Measurements from ENCODE around the gene SEMA3C. TPM values are rescaled to one million over a fixed set of nuclear protein-coding genes. Genes with fewer than 3 reads are reported as not detected.

SEMA3C gene
- total RNA-seq, 1 donor from 2014 or later = 148 TPM

DNA sequence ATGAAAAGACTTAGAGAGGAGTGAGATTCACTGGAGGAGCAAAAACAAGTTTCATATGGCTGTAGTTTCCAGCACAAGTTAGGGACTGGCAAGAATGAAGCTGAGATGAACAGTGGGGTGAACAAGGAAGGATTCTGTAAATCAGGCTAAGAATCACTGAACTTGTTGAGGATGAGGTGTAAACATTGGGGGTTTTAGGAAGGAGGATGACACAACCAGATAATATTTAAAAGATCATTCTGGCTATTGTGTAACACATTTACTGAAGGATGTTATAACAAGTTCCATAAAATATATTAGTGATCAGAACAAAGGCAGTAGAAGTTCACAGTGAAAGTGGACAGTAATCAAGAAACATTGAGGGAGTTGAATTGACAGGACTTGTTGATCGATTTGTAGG is 211.5 kb downstream of the SEMA3C start:
- FAIRE-seq = no peak
- no peaks in the 10 kb centered on the region for H3K27me3 Mint-ChIP-seq (ENCODE audit: low read depth, unreplicated experiment)
- Histone ChIP-seq H3K4me3 (ENCODE audit: insufficient read depth, low read depth, low read length) (no peak overlapping the region), H4K20me1 (ENCODE audit: insufficient read depth, low read length) (no peaks in the 10 kb centered on the region), H3K9me3 (ENCODE audit: insufficient read depth, low read depth, low read length) (no peaks in the 10 kb centered on the region), H3K27ac (ENCODE audit: low read depth, low read length) (no peak overlapping the region), H2AFZ (ENCODE audit: low read depth, low read length) (no peak overlapping the region), H3K79me2 (ENCODE audit: insufficient read depth, low read length) (no peaks in the 10 kb centered on the region), H3K4me1 (ENCODE audit: insufficient read depth, low read length) (no peaks in the 10 kb centered on the region), H3K36me3 (ENCODE audit: insufficient read depth, low read length) (no peaks in the 10 kb centered on the region), H3K9ac (ENCODE audit: low read length) (no peak overlapping the region), H3K4me2 (ENCODE audit: low read length) (no peak overlapping the region), H3K27me3 (ENCODE audit: insufficient read depth, low read length) (no peaks in the 10 kb centered on the region)
- peak overlapping the region; percentile 5 for H3K27ac Mint-ChIP-seq (ENCODE audit: unreplicated experiment)
- no peak for DNase-seq (ENCODE audit: low read depth)
- H3K36me3 Mint-ChIP-seq (ENCODE audit: low read depth, unreplicated experiment) = no peaks in the 10 kb centered on the region
- peaks cover 6% of the 10 kb centered on the region for H3K4me1 Mint-ChIP-seq (ENCODE audit: low read depth, unreplicated experiment)
- no peaks in the 10 kb centered on the region for H3K9me3 Mint-ChIP-seq (ENCODE audit: unreplicated experiment)
- H3K4me3 Mint-ChIP-seq (ENCODE audit: unreplicated experiment) = no peak overlapping the region
- TF ChIP-seq, protein P1, sequence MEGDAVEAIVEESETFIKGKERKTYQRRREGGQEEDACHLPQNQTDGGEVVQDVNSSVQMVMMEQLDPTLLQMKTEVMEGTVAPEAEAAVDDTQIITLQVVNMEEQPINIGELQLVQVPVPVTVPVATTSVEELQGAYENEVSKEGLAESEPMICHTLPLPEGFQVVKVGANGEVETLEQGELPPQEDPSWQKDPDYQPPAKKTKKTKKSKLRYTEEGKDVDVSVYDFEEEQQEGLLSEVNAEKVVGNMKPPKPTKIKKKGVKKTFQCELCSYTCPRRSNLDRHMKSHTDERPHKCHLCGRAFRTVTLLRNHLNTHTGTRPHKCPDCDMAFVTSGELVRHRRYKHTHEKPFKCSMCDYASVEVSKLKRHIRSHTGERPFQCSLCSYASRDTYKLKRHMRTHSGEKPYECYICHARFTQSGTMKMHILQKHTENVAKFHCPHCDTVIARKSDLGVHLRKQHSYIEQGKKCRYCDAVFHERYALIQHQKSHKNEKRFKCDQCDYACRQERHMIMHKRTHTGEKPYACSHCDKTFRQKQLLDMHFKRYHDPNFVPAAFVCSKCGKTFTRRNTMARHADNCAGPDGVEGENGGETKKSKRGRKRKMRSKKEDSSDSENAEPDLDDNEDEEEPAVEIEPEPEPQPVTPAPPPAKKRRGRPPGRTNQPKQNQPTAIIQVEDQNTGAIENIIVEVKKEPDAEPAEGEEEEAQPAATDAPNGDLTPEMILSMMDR (IDR thresholded peaks at IDR 0.05; ENCODE audit: insufficient read depth, low read depth, low read length) = no peak

DNA sequence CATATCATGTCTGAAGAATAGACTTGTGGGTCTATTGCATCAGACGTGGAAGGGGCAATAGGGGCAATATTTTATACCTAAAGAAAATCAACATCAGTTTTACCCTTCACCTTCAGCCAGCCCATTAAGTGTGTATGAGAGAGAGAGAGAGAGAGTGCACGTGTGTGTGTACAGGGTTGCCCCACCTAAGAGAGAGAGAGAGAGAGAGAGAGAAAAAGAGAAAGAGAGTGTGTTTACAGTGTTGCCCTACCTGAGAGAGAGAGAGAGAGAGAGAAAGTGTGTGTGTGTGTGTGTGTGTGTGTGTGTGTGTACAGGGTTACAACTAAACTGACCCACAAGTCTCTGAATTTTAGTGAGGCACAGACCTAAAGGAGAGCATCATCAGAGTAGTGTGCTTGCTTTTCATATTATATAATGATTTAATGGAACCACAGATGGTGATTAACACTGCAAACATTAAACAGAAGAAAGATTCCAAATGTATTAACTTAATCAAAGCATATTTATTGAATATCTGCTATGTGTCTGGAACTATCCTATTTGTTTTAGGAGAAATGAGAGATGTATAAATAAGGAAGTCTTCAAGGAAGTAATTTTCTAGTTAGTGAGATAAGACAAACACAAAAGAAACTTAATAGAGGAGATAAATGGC is 213.6 kb downstream of the SEMA3C start:
- Histone ChIP-seq H3K36me3 (ENCODE audit: insufficient read depth, low read length) (no peaks in the 10 kb centered on the region), H3K9ac (ENCODE audit: low read length) (no peak overlapping the region), H3K4me2 (ENCODE audit: low read length) (no peak overlapping the region), H2AFZ (ENCODE audit: low read depth, low read length) (no peak overlapping the region), H3K27ac (ENCODE audit: low read depth, low read length) (no peak overlapping the region), H3K4me3 (ENCODE audit: insufficient read depth, low read depth, low read length) (no peak overlapping the region), H3K79me2 (ENCODE audit: insufficient read depth, low read length) (no peaks in the 10 kb centered on the region), H4K20me1 (ENCODE audit: insufficient read depth, low read length) (no peaks in the 10 kb centered on the region), H3K27me3 (ENCODE audit: insufficient read depth, low read length) (no peaks in the 10 kb centered on the region), H3K9me3 (ENCODE audit: insufficient read depth, low read depth, low read length) (no peaks in the 10 kb centered on the region), H3K4me1 (ENCODE audit: insufficient read depth, low read length) (peaks cover under 1% of the 10 kb centered on the region)
- Mint-ChIP-seq H3K27me3 (ENCODE audit: low read depth, unreplicated experiment) (no peaks in the 10 kb centered on the region), H3K36me3 (ENCODE audit: low read depth, unreplicated experiment) (no peaks in the 10 kb centered on the region), H3K27ac (ENCODE audit: unreplicated experiment) (no peak overlapping the region), H3K4me1 (ENCODE audit: low read depth, unreplicated experiment) (peaks cover 11% of the 10 kb centered on the region), H3K9me3 (ENCODE audit: unreplicated experiment) (no peaks in the 10 kb centered on the region), H3K4me3 (ENCODE audit: unreplicated experiment) (no peak overlapping the region)
- DNase-seq (ENCODE audit: low read depth) = no peak
- FAIRE-seq = no peak
- no peak for TF ChIP-seq EZH2 (IDR thresholded peaks at IDR 0.05; ENCODE audit: insufficient read depth, low read length)
- TF ChIP-seq, protein P1 (IDR thresholded peaks at IDR 0.05; ENCODE audit: insufficient read depth, low read depth, low read length) = no peak

DNA sequence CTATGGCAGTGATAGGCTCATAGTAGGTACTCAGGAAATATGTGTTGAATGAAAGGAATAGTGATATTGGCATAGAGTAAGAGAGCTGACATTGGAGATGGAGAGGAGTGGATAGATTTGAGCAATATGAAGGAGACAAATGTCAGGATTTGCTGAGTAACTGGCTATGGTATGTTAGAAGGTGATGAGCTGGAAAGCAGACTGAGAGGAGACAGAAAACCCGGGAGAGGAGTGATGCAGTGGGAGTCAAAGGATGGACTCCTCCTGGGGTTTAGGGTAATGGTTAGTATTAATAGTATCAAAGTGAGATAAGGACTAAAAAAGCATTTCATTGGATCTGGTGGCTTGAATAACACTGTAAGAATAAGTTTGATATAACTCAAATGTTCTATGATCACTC is 215.6 kb downstream of the SEMA3C start:
- H3K9me3 ChIP-seq (ENCODE audit: insufficient read depth, low read depth, low read length) = no peaks in the 10 kb centered on the region
- no peak overlapping the region for H3K9ac ChIP-seq (ENCODE audit: low read length)
- FAIRE-seq = peak; percentile 76
- no peak overlapping the region for H3K27ac ChIP-seq (ENCODE audit: low read depth, low read length)
- no peaks in the 10 kb centered on the region for H3K27me3 Mint-ChIP-seq (ENCODE audit: low read depth, unreplicated experiment)
- DNase-seq (ENCODE audit: low read depth) = no peak
- no peaks in the 10 kb centered on the region for H3K79me2 ChIP-seq (ENCODE audit: insufficient read depth, low read length)
- H3K36me3 ChIP-seq (ENCODE audit: insufficient read depth, low read length) = no peaks in the 10 kb centered on the region
- no peak overlapping the region for H3K4me3 Mint-ChIP-seq (ENCODE audit: unreplicated experiment)
- no peak overlapping the region for H3K27ac Mint-ChIP-seq (ENCODE audit: unreplicated experiment)
- no peak overlapping the region for H2AFZ ChIP-seq (ENCODE audit: low read depth, low read length)
- no peak overlapping the region for H3K4me3 ChIP-seq (ENCODE audit: insufficient read depth, low read depth, low read length)
- H3K4me1 Mint-ChIP-seq (ENCODE audit: low read depth, unreplicated experiment) = peaks cover 17% of the 10 kb centered on the region
- no peaks in the 10 kb centered on the region for H3K27me3 ChIP-seq (ENCODE audit: insufficient read depth, low read length)
- TF ChIP-seq EZH2 (IDR thresholded peaks at IDR 0.05; ENCODE audit: insufficient read depth, low read length) = no peak
- TF ChIP-seq, protein P1 (IDR thresholded peaks at IDR 0.05; ENCODE audit: insufficient read depth, low read depth, low read length) = no peak
- no peak overlapping the region for H3K4me2 ChIP-seq (ENCODE audit: low read length)
- peaks cover 12% of the 10 kb centered on the region for H3K4me1 ChIP-seq (ENCODE audit: insufficient read depth, low read length)
- H4K20me1 ChIP-seq (ENCODE audit: insufficient read depth, low read length) = no peaks in the 10 kb centered on the region
- H3K36me3 Mint-ChIP-seq (ENCODE audit: low read depth, unreplicated experiment) = no peaks in the 10 kb centered on the region
- H3K9me3 Mint-ChIP-seq (ENCODE audit: unreplicated experiment) = no peaks in the 10 kb centered on the region
